ENCODE data around the gene NAALADL2. TPM values are rescaled to one million over a fixed set of nuclear protein-coding genes. Genes with fewer than 3 reads are reported as not detected.

NAALADL2 gene
- polyA plus RNA-seq, 1 donor = 6.5 TPM

- Histone ChIP-seq H3K27me3 (ENCODE audit: control insufficient read depth, insufficient read depth, low read length) (no peaks in the 10 kb centered on the region), H3K36me3 (ENCODE audit: control insufficient read depth, insufficient read depth, low read length) (no peaks in the 10 kb centered on the region), H3K27ac (ENCODE audit: low read length) (no peak overlapping the region), H3K4me3 (ENCODE audit: low read length) (no peak overlapping the region), H3K4me1 (ENCODE audit: control insufficient read depth, insufficient read depth, low read length) (no peaks in the 10 kb centered on the region), H3K9me3 (ENCODE audit: control insufficient read depth, low read depth, low read length) (no peaks in the 10 kb centered on the region)
- DNase-seq = no peak
- no CpG with 5 or more reads among the region's 1 CpG for WGBS (ENCODE audit: insufficient coverage, low lambda C conversion rate)
Observed at GRCh38 chr3:175020101-175020500, 161.0 kb downstream of the NAALADL2 start.

GRCh38 chr3:175029828-175030227 lies 170.7 kb downstream of the NAALADL2 start:
- H3K9me3 ChIP-seq (ENCODE audit: control insufficient read depth, low read depth, low read length) = no peaks in the 10 kb centered on the region
- no peak overlapping the region for H3K4me3 ChIP-seq (ENCODE audit: low read length)
- no peaks in the 10 kb centered on the region for H3K27me3 ChIP-seq (ENCODE audit: control insufficient read depth, insufficient read depth, low read length)
- no peaks in the 10 kb centered on the region for H3K4me1 ChIP-seq (ENCODE audit: control insufficient read depth, insufficient read depth, low read length)
- no peak overlapping the region for H3K27ac ChIP-seq (ENCODE audit: low read length)
- WGBS (ENCODE audit: insufficient coverage, low lambda C conversion rate) = no CpG with 5 or more reads among the region's 2 CpGs
- DNase-seq = no peak
- no peaks in the 10 kb centered on the region for H3K36me3 ChIP-seq (ENCODE audit: control insufficient read depth, insufficient read depth, low read length)

DNA sequence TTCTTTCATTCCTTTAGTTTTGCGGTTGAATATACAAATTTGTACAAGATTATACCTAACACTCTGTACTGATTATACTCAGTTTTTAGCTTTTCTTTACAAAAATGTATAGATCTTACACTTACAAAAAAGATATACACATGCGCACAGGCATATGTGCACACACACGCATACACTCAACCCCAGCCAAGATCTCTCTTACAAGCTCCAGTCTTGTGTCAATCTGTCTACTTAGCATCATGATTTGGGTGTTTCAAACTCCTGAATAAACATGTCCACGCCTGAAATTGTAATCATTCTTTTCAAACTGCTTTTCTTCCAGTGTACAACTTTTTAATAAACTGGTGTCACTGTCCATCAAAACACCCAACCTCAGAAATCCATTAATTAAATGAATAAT lies 180.7 kb downstream of the NAALADL2 start:
- Histone ChIP-seq H3K4me1 (ENCODE audit: control insufficient read depth, insufficient read depth, low read length) (no peaks in the 10 kb centered on the region), H3K9me3 (ENCODE audit: control insufficient read depth, low read depth, low read length) (no peaks in the 10 kb centered on the region), H3K36me3 (ENCODE audit: control insufficient read depth, insufficient read depth, low read length) (no peaks in the 10 kb centered on the region), H3K27ac (ENCODE audit: low read length) (no peak overlapping the region), H3K4me3 (ENCODE audit: low read length) (no peak overlapping the region), H3K27me3 (ENCODE audit: control insufficient read depth, insufficient read depth, low read length) (no peaks in the 10 kb centered on the region)
- 100% methylated on average over 2 of the region's 4 CpGs for WGBS (ENCODE audit: insufficient coverage, low lambda C conversion rate)
- no peak for DNase-seq

DNA sequence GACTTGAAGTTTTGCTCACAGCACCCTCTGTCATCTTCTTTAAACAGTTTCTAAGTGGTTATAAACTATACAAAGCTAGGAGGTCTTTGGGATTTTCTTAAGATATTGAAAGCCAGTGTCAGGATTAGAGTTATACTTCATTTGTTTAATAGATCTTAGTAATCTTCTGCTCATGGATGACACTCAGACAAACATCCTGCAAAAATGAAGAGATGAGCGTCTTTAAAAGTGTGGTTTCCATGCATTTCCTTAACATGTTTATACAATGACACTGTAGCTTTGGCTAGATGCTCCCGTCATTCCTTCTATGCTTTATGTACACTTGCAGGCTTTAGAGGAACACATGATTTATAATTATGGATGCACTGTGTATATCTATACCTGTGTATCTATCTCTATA lies 182.2 kb downstream of the NAALADL2 start:
- no peak overlapping the region for H3K27ac ChIP-seq (ENCODE audit: low read length)
- no peaks in the 10 kb centered on the region for H3K27me3 ChIP-seq (ENCODE audit: control insufficient read depth, insufficient read depth, low read length)
- H3K9me3 ChIP-seq (ENCODE audit: control insufficient read depth, low read depth, low read length) = no peaks in the 10 kb centered on the region
- no peak for DNase-seq
- no peaks in the 10 kb centered on the region for H3K4me1 ChIP-seq (ENCODE audit: control insufficient read depth, insufficient read depth, low read length)
- no peak overlapping the region for H3K4me3 ChIP-seq (ENCODE audit: low read length)
- H3K36me3 ChIP-seq (ENCODE audit: control insufficient read depth, insufficient read depth, low read length) = no peaks in the 10 kb centered on the region
- WGBS (ENCODE audit: insufficient coverage, low lambda C conversion rate) = no CpG with 5 or more reads among the region's 2 CpGs

DNA sequence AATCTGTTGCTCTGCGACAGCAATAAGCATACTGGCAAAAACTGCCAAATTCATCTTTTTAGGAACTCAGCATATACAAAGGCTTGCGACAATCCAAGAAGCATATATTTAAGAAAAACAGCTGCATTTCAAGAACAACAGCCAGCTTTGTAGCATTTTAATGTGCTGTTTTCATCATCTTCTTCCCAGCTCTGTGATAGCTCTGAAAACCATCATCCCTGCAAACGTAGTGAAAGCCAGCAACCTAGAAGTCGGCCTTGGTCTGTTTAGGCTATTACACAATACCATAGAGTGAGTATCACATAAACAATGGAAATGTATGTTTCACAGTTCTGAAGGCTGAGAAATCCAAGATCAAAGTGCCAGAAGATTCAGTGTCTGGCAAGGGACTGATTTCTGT lies 187.5 kb downstream of the NAALADL2 start:
- Histone ChIP-seq H3K4me3 (ENCODE audit: low read length) (no peak overlapping the region), H3K9me3 (ENCODE audit: control insufficient read depth, low read depth, low read length) (peaks cover 4% of the 10 kb centered on the region), H3K36me3 (ENCODE audit: control insufficient read depth, insufficient read depth, low read length) (no peaks in the 10 kb centered on the region), H3K27me3 (ENCODE audit: control insufficient read depth, insufficient read depth, low read length) (no peaks in the 10 kb centered on the region), H3K27ac (ENCODE audit: low read length) (no peak overlapping the region), H3K4me1 (ENCODE audit: control insufficient read depth, insufficient read depth, low read length) (no peaks in the 10 kb centered on the region)
- 69% methylated on average over 2 of the region's 4 CpGs for WGBS (ENCODE audit: insufficient coverage, low lambda C conversion rate)
- DNase-seq = peak in 1 of 2 donors; percentile 5

DNA sequence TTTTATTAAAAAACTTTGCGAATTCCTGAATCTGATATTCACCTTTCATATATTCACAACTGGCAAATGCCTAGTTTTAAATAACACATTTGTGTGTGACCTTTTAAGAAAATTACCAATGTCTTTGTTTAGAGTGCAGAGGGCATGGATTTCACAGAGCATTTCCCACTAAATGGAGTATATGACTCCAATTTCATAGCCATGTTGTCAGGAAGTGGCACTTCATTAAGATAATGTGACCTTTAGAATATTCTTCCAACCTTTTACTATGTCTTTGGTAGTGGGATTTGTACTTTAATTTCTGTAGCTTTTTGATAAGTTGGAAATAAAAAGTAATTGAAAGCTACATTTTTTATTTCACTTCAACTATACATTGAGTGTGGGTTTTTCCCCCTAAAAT lies 188.7 kb downstream of the NAALADL2 start:
- H3K27ac ChIP-seq (ENCODE audit: low read length) = no peak overlapping the region
- no peaks in the 10 kb centered on the region for H3K4me1 ChIP-seq (ENCODE audit: control insufficient read depth, insufficient read depth, low read length)
- no peaks in the 10 kb centered on the region for H3K36me3 ChIP-seq (ENCODE audit: control insufficient read depth, insufficient read depth, low read length)
- H3K4me3 ChIP-seq (ENCODE audit: low read length) = no peak overlapping the region
- no peak for DNase-seq
- peaks cover 4% of the 10 kb centered on the region for H3K9me3 ChIP-seq (ENCODE audit: control insufficient read depth, low read depth, low read length)
- no peaks in the 10 kb centered on the region for H3K27me3 ChIP-seq (ENCODE audit: control insufficient read depth, insufficient read depth, low read length)
- WGBS (ENCODE audit: insufficient coverage, low lambda C conversion rate) = no CpG with 5 or more reads among the region's 1 CpG

- Histone ChIP-seq H3K27ac (ENCODE audit: low read length) (no peak overlapping the region), H3K27me3 (ENCODE audit: control insufficient read depth, insufficient read depth, low read length) (no peaks in the 10 kb centered on the region), H3K9me3 (ENCODE audit: control insufficient read depth, low read depth, low read length) (no peaks in the 10 kb centered on the region), H3K4me3 (ENCODE audit: low read length) (no peak overlapping the region), H3K4me1 (ENCODE audit: control insufficient read depth, insufficient read depth, low read length) (no peaks in the 10 kb centered on the region), H3K36me3 (ENCODE audit: control insufficient read depth, insufficient read depth, low read length) (no peaks in the 10 kb centered on the region)
- 80% methylated on average over 1 of the region's 3 CpGs for WGBS (ENCODE audit: insufficient coverage, low lambda C conversion rate)
- DNase-seq = no peak
Observed at GRCh38 chr3:175057401-175057800, 198.3 kb downstream of the NAALADL2 start.

DNA sequence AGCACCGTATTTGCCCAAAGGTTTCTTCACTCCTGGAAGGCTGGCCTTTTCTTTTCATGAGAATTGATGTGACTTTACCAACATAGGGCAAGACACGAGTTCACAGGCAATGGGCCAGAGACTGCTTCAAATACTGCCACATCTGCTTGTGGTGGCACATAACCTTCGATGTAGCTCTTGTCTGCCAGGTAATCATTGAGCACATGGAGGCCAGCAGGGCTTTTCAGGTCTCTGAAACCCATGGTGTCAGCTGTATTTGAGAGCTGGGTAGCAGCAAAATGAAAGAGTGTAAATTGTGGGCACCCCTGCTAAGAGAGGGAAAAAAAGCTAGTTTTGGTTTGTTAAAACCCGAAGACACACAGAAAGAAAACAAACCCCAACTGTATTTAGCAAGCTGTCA lies 200.7 kb downstream of the NAALADL2 start:
- H3K36me3 ChIP-seq (ENCODE audit: control insufficient read depth, insufficient read depth, low read length) = no peaks in the 10 kb centered on the region
- no peak for DNase-seq
- no peak overlapping the region for H3K27ac ChIP-seq (ENCODE audit: low read length)
- H3K9me3 ChIP-seq (ENCODE audit: control insufficient read depth, low read depth, low read length) = no peaks in the 10 kb centered on the region
- H3K27me3 ChIP-seq (ENCODE audit: control insufficient read depth, insufficient read depth, low read length) = no peaks in the 10 kb centered on the region
- 83% methylated on average over 1 of the region's 4 CpGs for WGBS (ENCODE audit: insufficient coverage, low lambda C conversion rate)
- H3K4me1 ChIP-seq (ENCODE audit: control insufficient read depth, insufficient read depth, low read length) = no peaks in the 10 kb centered on the region
- H3K4me3 ChIP-seq (ENCODE audit: low read length) = no peak overlapping the region

GRCh38 chr3:175065497-175065896 lies 206.4 kb downstream of the NAALADL2 start:
- H3K27me3 ChIP-seq (ENCODE audit: control insufficient read depth, insufficient read depth, low read length) = no peaks in the 10 kb centered on the region
- H3K36me3 ChIP-seq (ENCODE audit: control insufficient read depth, insufficient read depth, low read length) = no peaks in the 10 kb centered on the region
- H3K4me1 ChIP-seq (ENCODE audit: control insufficient read depth, insufficient read depth, low read length) = no peaks in the 10 kb centered on the region
- no peak overlapping the region for H3K27ac ChIP-seq (ENCODE audit: low read length)
- no peaks in the 10 kb centered on the region for H3K9me3 ChIP-seq (ENCODE audit: control insufficient read depth, low read depth, low read length)
- H3K4me3 ChIP-seq (ENCODE audit: low read length) = no peak overlapping the region
- peak; percentile 3 to 41 for DNase-seq
- 29% methylated on average over 1 of the region's 2 CpGs for WGBS (ENCODE audit: insufficient coverage, low lambda C conversion rate)

DNA sequence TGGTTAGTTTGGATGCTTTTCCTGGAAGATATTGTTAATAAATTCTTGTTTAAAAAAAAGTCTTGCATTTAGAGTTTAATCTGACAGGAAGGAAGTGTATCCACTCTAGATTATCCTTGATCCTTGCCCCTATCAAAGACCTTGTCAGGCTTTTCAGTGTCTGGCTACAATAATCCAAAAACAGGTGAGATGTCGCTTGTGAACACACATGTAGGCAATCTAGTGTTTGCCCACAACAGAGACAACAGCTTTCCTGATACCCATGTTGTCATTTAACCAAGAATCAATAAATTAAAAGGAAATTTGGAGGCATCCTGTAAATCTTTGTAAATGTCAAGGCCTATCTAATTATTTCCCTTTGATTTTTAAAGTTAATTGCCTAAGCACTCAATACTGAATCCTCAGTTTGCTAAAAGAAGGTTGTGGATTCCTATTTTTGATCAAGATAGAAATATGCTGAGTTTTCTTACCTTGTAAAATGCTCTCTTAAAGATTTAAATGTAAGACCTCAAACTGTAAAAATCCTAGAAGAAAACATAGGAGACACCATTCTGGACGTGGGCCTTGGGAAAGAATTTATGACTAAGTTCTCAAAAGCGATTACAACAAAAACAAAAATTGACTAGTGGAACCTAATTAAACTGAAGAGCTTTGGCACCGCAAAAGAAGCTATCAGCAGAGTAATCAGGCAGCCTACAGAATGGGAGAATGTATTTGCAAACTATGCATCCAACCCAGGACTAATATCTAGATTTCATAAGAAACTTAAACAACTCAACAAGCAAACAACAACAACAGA lies 207.7 kb downstream of the NAALADL2 start:
- H3K36me3 ChIP-seq (ENCODE audit: control insufficient read depth, insufficient read depth, low read length) = no peaks in the 10 kb centered on the region

GRCh38 chr3:175068587-175068986 lies 209.5 kb downstream of the NAALADL2 start:
- Histone ChIP-seq H3K36me3 (ENCODE audit: control insufficient read depth, insufficient read depth, low read length) (no peaks in the 10 kb centered on the region), H3K27me3 (ENCODE audit: control insufficient read depth, insufficient read depth, low read length) (no peaks in the 10 kb centered on the region), H3K27ac (ENCODE audit: low read length) (no peak overlapping the region), H3K4me3 (ENCODE audit: low read length) (no peak overlapping the region), H3K4me1 (ENCODE audit: control insufficient read depth, insufficient read depth, low read length) (no peaks in the 10 kb centered on the region), H3K9me3 (ENCODE audit: control insufficient read depth, low read depth, low read length) (no peaks in the 10 kb centered on the region)
- peak in 1 of 2 donors; percentile 8 for DNase-seq
- WGBS (ENCODE audit: insufficient coverage, low lambda C conversion rate) = no CpG with 5 or more reads among the region's 3 CpGs

More for the DNA sequence above, 207.7 kb downstream of the NAALADL2 start:
- WGBS (ENCODE audit: insufficient coverage, low lambda C conversion rate) = 100% methylated on average over 1 of the region's 4 CpGs
- no peak for DNase-seq
- H3K4me1 ChIP-seq (ENCODE audit: control insufficient read depth, insufficient read depth, low read length) = no peaks in the 10 kb centered on the region
- no peak overlapping the region for H3K27ac ChIP-seq (ENCODE audit: low read length)
- H3K9me3 ChIP-seq (ENCODE audit: control insufficient read depth, low read depth, low read length) = no peaks in the 10 kb centered on the region
- no peak overlapping the region for H3K4me3 ChIP-seq (ENCODE audit: low read length)
- no peaks in the 10 kb centered on the region for H3K27me3 ChIP-seq (ENCODE audit: control insufficient read depth, insufficient read depth, low read length)

Measured in large intestine (tissue), 3 donors.